Activated gamma-delta T cell (primary cell): ENCODE measurements around the gene PRPF8.

Experiments used
- DNase-seq: peaks from one replicate; lab custom pipeline; 2025; lab: John Stamatoyannopoulos, UW

The PRPF8 gene

DNA sequence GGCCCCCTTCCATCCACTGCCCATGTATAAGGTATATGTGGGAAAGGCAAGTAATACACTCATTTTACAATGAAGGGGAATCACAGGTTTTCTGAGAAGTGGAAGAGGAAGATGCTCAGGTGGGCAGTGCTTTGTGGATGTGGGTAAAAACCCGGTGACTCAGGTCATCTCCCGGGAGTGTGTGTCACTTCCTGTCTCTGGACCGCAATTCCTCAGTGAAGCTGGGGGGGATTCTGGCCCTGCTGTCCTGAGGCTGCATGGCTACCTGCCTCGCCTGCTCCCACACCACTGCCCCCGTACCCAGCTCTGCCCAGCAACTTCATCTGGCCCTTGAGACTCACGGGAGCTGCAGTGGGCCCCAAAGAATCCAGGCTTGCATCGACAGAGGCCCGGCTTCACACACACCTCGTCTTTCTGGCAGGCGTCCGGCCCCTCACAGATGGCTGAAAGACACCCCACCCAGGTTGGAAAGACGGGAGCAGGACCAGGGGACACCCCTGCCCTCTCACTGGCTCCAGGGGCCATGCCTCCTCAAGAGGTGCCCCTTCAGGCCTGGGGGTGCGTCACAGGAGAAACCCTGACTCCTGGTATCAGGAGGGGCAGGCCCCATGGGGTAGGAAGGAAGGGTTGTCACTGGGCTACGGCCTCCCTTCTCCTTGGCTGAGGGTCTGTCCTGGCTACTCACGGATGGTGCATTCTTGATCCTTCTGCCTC is 40.0 kb downstream of the PRPF8 start:
- no peak for DNase-seq

DNA sequence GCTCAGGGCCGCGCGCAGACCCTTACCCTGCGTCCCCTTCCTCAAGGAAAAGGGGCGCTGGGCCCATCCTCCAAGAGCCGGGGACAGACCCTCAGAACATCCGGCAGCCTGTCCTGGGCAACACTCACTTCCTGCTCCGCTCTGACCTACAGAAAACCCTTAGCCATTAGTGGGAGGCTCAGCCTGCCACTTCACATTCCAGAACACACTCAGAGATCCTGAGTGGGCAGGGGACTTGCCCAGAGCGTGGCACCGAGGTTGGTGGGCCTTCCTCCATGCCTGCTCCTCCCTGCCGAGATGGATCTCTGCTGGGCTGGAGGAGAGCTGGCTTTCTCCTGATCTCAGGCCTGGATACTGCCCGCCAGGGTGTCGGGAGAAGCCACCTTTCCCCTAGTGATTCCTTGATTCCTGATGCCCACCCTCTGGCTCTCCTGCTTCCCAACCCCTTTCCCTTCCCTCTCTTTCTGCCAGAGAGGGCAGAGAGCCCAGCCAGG is 40.6 kb downstream of the PRPF8 start:
- DNase-seq = no peak

DNA sequence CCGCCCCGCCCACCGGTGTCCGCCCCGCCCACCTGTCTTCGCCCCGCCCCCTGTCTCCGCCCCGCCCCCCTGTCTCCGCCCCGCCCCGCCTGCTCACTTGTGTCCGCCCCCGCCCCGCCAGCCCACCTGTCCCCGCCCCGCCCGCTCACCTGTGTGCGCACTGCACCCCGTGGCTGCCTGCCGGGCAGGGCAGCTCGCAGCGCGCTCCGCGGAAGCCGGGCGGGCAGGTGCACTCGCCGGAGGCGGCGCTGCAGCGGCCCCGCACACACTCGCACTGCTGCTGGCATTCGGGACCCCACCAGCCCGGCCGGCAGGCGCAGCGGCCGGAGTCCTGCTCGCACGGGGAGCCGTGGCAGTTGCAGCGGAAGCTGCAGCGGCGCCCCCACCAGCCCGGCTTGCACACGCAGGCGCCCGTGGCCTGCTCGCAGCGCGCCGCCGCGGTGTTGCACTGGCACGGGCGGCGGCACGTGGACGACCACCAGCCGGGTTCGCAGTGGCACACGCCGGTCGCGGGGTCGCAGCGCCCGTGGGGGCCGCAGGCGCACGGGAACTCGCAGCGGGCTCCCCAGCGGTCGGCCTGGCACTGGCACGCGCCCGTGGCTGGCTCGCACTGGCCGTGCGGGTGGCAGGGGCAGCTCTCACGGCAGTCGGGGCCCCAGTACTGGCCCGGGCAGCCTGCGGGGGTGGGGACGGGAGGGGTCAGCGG is 41.2 kb downstream of the PRPF8 start:
- DNase-seq = peak; percentile 59

DNA sequence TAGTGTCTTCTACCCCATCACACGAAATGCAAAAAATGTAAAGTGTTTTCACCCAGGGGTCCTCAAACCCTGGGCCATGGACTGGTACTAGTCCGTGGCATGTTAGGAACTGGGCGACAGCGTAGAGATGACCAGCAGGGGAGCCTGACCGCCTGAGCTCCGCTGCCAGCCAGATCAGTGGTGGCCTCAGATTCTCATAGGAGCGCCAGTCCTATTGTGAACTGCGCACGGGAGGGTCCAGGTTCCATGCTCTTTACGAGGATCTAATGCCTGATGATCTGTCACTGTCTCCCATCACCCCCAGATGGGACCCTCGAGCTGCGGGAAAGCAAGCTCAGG is 43.6 kb downstream of the PRPF8 start:
- no peak for DNase-seq

DNA sequence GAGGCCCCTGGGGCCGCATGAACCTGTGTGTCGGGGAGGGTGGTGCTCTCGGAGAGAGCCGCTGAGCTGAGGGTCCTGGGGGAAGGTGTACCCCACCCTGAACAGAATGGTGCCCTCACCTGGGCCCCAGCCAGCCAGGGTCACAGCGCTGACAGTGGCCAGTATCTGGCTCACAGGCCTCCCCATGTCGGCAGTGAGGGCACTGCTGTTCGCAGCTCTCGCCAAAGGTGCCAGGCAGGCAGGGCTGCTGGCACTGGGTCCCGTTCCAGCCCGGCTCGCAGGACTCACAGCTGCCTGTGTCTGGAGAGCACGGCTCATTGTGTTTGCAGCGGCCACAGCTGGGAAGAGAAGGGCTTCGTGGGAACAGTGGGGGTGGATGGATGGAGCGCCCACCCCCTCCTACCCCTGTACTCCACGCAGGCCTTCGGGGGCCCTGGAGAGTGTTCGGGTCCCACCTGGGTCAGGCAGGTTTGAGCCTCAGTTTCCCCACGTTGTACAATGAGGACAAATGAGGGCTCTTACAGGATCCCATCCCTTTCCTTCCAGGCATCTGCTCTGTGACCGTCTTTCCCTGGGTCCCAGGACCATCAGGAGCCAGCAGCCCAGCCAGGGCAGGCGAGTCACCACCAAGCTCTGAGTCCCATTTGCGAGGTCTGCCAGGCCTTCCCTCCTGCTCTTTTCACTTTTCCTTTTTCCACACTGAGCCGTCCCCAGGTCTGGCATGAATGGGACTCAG is 44.2 kb downstream of the PRPF8 start:
- DNase-seq = no peak

DNA sequence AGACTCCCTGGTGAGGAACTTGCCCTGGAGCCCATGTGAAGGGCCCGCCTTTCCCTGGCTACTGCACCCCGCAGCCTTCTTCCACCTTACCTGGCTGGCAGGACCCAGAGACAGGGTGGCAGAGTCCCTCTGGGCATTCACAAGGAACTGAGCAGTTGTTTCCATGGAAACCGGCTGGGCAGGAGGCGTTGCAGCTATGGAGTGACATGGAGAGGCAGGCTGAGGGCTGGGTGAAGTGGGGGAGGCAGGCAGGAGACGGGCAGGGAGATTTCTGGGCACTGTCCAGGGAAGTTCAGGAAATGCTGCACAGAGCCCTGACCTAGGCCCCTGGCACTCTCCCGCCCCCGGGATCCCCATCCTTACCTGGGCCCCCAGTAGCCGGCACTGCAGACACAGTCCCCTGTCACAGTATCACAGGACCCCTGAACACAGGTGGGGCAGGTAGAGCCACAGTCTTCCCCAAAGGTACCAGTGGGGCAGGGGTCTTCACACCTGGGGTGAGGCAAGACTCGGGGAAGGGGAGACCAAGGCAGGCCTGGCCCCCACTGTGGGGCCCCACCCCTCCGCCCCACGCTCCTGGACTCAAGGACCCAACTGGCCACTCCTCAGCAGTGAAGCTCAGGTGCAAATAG is 45.0 kb downstream of the PRPF8 start:
- no peak for DNase-seq

DNA sequence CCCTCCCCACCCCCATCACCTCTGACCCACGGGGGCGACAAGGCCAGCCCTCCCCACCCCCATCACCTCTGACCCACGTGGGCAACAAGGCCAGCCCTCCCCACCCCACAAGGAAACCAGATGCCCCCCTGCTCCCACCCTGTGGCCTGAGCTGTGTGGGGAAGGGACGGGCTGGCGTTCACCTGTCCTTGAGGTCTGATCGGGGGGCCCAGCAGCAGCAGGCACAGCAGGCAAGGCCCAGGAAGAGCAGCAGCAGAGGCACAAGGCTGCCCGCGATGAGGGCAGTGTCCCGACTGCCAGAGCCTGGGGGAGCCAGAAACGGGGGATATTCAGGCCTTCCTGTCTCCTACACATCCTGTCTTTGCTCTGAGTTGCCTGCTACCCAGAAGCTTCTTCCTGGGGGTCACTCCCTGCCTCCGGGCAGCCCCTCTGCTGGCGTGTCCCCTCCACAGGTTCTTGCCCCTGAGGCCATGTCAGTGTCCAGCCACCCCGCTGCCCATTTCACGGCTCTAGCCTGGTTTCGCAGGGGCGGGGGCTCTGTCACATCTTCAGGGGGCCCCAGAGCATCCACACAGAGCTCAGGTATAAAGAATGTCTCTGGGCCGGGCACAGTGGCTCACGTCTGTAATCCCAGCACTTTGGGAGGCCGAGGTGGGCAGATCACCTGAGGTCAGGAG is 45.9 kb downstream of the PRPF8 start:
- DNase-seq = no peak

DNA sequence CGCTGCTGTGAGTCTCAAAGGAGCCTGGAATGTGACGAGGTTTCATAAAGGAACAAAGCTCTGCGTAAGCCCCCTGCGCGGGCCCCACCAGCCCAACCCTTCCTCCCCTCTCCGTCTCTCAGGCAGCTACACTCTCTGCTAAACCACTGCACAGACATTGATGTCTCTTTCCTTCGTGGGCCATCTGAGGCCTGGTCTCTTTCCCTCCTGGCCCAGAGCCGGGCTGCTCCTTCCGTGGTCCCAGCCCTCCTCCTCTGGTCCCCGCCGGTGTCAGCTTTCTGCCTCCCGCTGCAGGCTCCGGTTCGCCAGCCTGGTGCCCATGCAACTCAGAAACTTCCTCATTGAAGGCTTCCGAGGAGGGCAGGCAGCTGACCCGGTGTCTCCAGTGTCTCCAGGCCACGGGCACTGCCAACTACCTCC is 46.5 kb downstream of the PRPF8 start:
- DNase-seq = no peak

DNA sequence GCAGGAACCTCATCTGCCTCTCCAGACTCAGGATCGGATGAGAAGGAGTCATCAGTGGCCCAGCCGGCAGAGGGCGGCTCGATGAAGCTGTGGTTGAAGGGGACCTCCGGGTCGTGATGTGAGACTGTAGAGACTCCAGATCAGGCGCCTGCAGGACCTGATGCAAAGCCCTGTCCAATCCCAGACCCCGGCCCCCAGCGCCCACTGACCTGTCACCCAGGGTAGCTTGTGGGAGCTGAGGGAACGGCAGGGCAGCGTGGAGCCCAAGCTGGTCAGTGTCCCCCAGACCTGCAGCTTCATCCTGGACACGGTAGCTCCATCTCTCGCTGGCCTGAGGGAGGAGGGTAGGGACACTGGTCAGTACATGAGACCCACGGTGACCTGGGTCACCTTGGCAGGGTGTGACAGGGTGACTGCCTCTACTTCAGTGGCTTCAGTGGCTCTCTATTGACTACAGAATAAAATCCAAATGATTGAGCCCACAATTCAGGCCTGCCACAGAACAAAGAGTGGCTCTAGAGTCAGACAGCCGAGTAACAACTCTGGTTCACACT is 47.9 kb downstream of the PRPF8 start:
- DNase-seq = no peak

DNA sequence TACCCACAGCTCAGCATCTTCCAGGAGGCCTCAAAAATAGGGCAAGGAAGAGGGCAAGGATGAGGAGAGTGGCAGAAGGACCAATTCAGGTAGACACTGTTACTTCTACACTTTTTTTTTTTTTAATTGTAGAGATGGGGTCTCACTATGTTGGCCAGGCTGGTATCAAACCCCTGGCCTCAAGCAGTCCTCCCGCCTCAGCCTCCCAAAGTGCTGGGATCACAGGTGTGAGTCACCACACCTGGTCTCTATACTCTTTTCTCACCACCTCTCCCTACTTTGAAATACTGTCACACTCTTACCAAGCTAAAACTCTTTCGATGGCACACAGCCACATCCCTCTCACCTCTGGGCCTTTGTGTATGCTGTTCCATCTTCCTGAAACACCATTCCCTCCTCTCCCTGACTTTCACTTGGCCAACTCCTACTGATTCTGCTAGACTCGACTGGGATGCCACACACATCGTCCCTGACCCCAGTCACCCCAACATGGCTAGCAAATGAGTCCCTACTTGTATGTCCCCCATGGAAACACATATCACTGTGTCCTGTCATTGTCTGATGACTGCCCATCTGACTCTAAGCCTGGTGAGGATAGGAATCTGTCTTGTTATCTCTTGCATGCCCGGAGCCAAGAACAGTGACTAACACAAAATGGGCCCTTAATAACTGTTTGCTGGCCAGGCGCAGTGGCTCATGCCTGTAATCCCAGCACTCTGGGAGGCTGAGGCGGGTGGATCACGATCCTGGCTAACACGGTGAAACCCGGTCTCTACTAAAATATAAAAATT is 48.8 kb downstream of the PRPF8 start:
- no peak for DNase-seq

DNA sequence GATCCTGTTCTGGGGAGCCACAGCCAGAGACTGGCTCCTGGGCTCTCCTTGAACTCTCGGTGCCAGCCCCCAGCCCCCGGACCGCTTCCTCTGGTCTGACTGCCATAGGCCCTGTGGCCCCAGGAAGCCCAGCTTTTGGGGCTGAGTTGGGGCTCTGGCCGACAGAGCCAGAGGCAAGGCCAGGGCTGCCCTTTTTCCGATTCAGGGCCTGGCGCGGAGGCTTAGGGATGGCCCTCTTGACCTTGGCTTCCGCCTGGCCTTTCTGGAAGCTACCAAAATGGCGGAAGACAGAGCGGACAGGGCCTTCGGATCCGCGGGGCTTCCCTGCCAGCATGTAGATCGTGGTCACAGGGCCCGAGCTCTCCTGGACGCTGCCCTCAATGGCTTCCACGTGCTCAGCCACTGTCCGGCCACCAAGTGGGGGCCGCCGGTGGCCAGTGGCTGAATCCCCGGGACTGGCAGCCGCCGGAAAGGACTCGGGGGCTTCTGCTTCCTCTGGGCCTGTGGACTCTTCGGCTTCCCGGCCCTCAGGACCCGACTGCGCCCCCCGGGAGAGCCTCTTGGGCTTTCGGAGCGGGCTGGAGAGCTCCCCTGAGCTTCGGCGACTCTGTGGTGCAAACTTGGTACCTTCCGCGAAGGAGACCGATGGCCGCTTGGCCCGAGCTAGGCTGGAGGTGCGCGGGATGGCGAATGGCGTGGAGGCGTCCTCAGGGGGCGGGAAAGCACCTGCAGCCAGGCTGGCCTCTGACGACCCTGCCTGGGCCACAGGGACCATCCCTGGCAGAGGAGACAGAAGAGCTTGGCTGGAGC is 49.6 kb downstream of the PRPF8 start:
- no peak for DNase-seq

DNA sequence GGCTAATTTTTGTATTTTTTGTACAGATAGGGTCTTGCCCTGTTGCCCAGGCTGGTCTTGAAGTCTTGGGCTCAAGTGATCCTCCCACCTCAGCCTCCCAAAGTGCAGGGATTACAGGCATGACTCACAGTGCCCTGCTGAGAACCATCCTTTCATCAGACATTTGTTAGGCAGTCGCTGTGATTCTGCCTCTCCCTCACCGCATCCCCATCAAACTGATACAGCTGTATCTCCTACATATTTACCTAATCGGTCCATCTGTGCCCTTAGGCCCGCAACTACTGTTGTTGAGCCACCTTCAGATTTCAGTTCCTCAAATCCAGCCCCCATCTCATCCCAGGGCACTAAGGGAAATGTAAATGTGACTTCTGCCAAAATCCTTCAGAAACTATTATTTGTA is 54.0 kb downstream of the PRPF8 start:
- no peak for DNase-seq

DNA sequence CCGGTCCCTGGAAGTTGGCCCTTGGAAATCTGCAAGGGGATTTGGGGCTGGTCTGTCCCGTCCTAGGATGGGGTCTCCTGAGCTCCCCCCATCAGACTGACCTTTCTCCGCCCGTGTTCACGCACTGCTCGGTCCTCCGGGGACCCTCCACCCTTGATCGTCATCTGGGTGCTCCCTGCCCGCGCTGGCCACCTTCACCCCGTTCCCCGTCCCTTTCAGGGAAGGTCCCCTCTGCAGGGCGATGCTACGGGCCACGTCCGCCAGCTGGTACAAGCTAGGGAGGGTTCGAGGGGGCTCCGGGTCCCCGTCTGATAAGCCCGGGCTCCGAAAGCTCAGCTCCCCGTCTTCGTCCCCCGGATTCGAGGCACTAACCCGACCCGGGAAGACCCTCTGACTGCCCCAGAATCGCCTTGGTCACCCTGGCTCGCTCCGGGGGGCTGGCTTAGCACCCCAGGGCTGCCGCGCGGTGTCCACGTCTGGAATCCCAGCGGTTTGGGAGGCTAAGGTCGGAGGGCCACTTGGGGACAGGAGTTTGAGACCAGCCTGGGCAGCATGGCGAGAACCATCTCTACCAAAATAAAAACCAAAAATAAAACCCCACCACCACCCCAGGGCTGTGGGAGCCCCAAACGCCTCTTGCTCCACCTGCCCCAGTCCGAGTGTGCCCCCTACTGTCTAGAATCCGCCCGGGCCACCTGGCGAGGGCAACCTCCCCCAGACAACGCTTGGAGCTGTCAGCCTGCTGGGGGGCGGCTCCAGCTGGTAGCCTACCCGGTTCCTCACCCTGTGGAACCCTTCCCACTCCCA is 55.0 kb downstream of the PRPF8 start:
- peak; percentile 32 for DNase-seq

DNA sequence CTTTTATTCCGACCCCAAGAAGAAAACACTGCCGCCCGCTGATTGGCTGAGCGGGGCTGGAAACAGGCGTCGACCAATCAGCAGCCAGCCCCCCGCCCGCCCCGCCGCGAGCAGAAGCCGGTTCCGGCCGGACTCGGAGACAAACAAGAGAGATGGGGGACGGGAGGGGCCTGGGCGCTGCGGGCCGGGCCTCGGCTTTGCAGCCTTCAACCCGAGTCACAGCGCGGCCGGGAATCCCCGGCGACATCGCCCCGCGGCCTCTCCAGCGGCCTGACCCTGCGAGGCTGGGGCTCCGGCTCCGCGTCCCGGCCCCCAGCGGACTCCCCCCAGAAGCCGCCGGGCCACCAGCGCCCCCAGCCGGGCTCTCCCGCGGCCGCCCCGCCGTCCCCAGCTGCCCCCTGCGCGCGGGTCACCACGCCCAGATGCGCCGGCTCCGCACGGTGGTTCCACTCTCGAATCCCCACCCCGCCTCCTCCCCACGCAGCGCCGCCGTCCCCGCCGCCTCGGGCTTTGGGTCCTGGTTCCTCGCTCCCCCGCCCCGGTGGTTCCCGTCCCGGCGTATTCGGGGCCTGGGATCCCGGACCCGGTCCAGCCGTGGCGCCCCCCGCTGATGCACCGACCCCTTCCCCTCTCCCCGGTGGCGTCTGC is 55.7 kb downstream of the PRPF8 start:
- DNase-seq = peak; percentile 89

DNA sequence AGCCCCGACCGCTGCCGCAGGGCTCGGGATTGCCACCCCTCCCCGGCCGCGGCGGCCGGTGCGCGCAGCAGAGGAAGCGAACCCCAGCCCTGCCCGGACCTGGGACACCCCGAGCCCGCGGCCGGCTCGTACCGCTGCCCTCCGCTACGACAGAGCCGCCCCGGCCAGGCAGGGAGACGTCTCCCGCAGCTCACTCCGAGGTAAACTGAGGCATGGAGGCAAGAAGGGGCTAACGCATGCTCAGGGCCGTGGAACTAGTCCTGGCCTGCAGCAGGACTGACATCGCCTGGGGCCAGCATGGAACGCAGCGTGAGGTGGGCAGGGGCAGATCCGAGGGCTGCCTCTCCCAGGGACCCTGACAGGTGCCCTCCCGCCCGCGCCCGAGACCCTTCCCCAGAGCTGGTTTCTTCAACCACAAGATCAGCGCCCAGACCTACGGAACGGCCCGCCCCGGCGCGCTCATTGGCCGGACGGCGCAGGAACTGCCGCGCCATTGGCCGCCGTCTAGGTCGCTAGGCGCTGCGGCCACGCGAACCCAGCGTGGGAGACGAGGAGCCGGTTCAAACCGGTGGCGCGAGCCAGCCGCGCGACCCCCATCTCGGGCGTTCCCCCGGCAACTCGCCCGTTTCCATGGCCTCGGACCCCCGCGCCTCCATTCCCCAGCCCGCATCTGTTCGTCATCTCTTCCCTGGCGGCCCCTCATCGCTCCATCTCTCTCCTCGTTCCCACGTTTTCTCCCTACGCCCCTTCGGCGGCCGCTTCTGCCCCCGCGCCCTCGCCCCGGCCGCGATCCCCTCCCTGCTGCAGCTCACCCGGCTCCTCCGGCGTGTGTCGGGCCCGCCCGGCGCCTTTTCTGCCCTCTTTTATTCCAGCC is 56.4 kb downstream of the PRPF8 start, which contains the start of gene SLC43A2:
SLC43A2 (minus strand) TSS at position 853 of the 874 bp plus-strand sequence. CDS start 960 bp downstream, outside the sequence.
- DNase-seq = peak; percentile 68

DNA sequence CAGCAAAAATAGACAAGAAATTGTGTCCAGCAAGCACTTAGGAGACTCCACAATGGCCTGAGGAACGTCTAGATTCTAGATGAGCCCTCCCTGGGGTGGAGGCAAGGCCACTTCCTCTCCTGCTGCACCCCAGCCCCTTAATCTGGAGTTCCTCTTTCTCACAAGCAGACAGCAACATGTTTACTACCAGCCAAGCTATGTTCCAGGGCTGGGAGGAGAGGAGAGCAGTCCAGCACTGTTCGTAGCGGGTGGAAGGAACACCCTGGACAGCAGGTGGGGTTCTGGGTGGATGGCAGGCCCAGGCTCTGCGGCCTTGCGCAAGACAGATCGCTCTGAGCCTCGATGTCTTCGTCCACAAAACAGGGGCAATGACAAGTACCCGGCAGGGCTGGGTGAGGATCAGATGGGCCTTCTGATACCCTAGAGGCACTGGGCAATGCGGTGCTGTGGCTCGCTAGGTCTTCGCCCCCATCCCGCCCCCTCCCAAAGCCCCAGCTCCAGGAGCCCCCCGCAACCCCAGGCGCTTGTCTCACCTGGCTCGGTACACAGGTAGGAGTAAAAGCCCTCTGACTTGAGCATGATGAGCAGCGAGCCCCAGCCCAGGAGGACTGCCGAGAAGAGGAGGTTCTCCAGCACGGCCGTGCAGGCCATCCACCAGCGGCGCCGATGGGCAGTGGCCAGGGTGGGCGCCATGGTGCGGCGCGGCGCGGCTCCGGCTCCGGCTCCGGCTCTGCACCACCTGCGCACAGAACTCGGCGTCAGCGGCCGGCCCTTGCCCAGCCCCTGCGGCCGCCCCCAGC is 57.3 kb downstream of the PRPF8 start:
- no peak for DNase-seq
